ENCODE data around the gene CDH23. TPM values are rescaled to one million over a fixed set of nuclear protein-coding genes. Genes with fewer than 3 reads are reported as not detected.

Gene CDH23
- total and polyA plus RNA-seq, 2 experiments from 2014 or later = 0.30 to 1.5 TPM

DNA sequence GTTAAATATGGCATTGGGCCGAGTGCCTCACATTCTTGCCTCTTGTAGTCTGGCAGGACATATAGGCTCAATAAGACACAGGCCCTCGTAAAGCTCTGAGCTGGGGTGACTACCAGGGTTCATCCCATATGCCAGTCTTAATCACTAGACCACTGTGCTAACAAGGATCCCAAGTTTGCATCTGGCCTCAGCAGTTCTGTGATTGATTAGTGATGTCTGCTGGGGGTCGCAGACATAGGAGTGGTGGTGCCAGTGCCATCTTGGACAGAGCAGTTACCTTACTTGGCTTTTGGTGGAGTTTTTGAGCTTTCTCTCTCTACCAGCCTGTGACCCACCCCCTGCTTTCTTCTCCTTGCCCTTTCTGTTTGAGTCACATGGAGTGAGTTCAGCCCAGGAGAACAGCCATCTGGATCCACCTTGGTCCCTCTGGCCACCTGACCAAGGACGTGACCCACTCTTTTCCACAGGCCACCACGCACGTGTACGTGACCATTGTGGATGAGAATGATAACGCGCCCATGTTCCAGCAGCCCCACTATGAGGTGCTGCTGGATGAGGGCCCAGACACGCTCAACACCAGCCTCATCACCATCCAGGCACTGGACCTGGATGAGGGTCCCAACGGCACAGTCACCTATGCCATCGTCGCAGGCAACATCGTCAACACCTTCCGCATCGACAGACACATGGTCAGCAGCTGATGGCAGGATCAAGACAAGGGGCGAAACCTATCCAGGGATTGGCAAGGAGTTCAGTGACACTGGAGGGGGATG, 380.7 kb downstream of the CDH23 start:
- H3K79me2 ChIP-seq = no peaks in the 10 kb centered on the region
- H3K4me1 ChIP-seq (ENCODE audit: insufficient read depth) = peaks cover 15% of the 10 kb centered on the region
- H3K4me2 ChIP-seq = no peak overlapping the region
- no peak for DNase-seq (ENCODE audit: low spot score)
- WGBS (ENCODE audit: low lambda C conversion rate, missing lambda C conversion rate) = 95% methylated on average over 17 of the region's 17 CpGs
- H3K27ac ChIP-seq = no peak overlapping the region
- H4K20me1 ChIP-seq (ENCODE audit: insufficient read depth, poor library complexity, severe bottlenecking) = no peaks in the 10 kb centered on the region
- H3K36me3 ChIP-seq (replicated peaks; ENCODE audit: insufficient read depth, low read depth) = no peaks in the 10 kb centered on the region
- no peaks in the 10 kb centered on the region for H3K27me3 ChIP-seq
- TF ChIP-seq, protein P1, sequence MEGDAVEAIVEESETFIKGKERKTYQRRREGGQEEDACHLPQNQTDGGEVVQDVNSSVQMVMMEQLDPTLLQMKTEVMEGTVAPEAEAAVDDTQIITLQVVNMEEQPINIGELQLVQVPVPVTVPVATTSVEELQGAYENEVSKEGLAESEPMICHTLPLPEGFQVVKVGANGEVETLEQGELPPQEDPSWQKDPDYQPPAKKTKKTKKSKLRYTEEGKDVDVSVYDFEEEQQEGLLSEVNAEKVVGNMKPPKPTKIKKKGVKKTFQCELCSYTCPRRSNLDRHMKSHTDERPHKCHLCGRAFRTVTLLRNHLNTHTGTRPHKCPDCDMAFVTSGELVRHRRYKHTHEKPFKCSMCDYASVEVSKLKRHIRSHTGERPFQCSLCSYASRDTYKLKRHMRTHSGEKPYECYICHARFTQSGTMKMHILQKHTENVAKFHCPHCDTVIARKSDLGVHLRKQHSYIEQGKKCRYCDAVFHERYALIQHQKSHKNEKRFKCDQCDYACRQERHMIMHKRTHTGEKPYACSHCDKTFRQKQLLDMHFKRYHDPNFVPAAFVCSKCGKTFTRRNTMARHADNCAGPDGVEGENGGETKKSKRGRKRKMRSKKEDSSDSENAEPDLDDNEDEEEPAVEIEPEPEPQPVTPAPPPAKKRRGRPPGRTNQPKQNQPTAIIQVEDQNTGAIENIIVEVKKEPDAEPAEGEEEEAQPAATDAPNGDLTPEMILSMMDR (IDR thresholded peaks at IDR 0.05; ENCODE audit: poor library complexity) = no peak
- TF ChIP-seq EZH2 (IDR thresholded peaks at IDR 0.05; ENCODE audit: borderline replicate concordance) (no peak), EZH2phosphoT487 (IDR thresholded peaks at IDR 0.05; ENCODE audit: low read depth, severe bottlenecking, unreplicated experiment) (no peak)
- no peaks in the 10 kb centered on the region for H3K9me3 ChIP-seq (ENCODE audit: low read depth)
- no peaks in the 10 kb centered on the region for H3K9me2 ChIP-seq (replicated peaks; ENCODE audit: insufficient read depth)
- H3K4me3 ChIP-seq = no peak overlapping the region
- no peak overlapping the region for H2AFZ ChIP-seq

DNA sequence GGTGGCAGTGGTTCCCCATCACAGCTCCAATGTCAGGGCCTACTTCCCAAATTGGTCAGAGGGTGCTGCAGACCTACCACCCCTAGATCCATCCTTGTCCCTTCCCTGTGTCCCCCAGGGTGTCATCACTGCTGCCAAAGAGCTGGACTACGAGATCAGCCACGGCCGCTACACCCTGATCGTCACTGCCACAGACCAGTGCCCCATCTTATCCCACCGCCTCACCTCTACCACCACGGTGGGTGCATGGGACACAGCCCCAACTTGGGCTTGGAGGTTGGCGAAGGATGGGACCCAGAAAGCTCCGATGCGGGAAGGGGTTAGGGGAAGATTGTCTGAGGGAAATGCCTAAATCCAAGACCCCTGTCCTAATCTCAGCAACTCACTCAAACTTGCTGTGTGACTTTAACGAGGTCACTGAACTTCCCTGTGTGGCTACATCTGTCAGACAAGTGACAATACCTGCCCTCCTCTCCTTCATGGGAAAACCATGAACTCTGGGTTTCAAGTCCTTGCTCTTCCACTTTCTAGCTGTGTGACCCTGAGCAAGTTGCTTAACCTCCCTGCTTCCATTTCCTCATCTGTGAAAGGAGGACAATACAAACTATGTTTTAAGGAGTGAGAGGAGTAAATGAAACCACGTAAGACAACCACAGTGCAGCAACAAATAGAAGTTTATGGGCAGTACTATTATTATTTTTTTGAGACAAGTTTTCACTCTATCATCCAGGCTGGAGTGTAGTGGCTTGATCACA, 381.5 kb downstream of the CDH23 start:
- no peaks in the 10 kb centered on the region for H3K27me3 ChIP-seq
- no peaks in the 10 kb centered on the region for H3K79me2 ChIP-seq
- H3K9me2 ChIP-seq (replicated peaks; ENCODE audit: insufficient read depth) = no peaks in the 10 kb centered on the region
- TF ChIP-seq EZH2phosphoT487 (IDR thresholded peaks at IDR 0.05; ENCODE audit: low read depth, severe bottlenecking, unreplicated experiment) (no peak), EZH2 (IDR thresholded peaks at IDR 0.05; ENCODE audit: borderline replicate concordance) (no peak)
- WGBS (ENCODE audit: low lambda C conversion rate, missing lambda C conversion rate) = 94% methylated on average over 11 of the region's 11 CpGs
- H3K4me3 ChIP-seq = no peak overlapping the region
- no peak overlapping the region for H2AFZ ChIP-seq
- no peaks in the 10 kb centered on the region for H3K9me3 ChIP-seq (ENCODE audit: low read depth)
- no peak overlapping the region for H3K27ac ChIP-seq
- no peaks in the 10 kb centered on the region for H4K20me1 ChIP-seq (ENCODE audit: insufficient read depth, poor library complexity, severe bottlenecking)
- H3K4me1 ChIP-seq (ENCODE audit: insufficient read depth) = peaks cover 8% of the 10 kb centered on the region
- DNase-seq (ENCODE audit: low spot score) = no peak
- H3K36me3 ChIP-seq (replicated peaks; ENCODE audit: insufficient read depth, low read depth) = no peaks in the 10 kb centered on the region
- H3K4me2 ChIP-seq = no peak overlapping the region

DNA sequence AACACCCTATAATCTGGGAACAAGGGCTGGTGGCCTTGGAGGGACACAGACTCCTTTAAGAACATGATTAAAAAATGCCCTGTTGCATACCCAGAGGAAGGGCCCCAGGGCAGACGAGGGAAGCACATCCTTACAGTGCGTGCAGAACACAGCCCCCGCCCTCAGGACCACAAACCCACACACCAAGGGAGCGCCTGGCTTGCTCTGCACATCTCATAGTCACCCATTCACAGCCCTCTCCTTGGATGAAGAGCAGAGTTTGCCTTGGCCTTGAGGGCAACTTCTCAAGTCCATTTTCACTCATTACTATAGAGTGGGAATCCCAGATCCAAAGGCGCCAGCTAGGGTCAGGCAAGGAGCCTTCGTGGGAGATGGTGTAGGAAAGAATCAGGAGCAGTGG, 382.9 kb downstream of the CDH23 start:
- Histone ChIP-seq H4K20me1 (ENCODE audit: insufficient read depth, poor library complexity, severe bottlenecking) (no peaks in the 10 kb centered on the region), H3K79me2 (no peaks in the 10 kb centered on the region), H3K36me3 (replicated peaks; ENCODE audit: insufficient read depth, low read depth) (no peaks in the 10 kb centered on the region), H3K4me1 (ENCODE audit: insufficient read depth) (no peaks in the 10 kb centered on the region), H3K4me2 (no peak overlapping the region), H3K9me3 (ENCODE audit: low read depth) (no peaks in the 10 kb centered on the region), H3K9me2 (replicated peaks; ENCODE audit: insufficient read depth) (no peaks in the 10 kb centered on the region), H3K4me3 (no peak overlapping the region), H3K27ac (no peak overlapping the region), H2AFZ (no peak overlapping the region), H3K27me3 (no peaks in the 10 kb centered on the region)
- TF ChIP-seq EZH2 (IDR thresholded peaks at IDR 0.05; ENCODE audit: borderline replicate concordance) (no peak), EZH2phosphoT487 (IDR thresholded peaks at IDR 0.05; ENCODE audit: low read depth, severe bottlenecking, unreplicated experiment) (no peak)
- DNase-seq (ENCODE audit: low spot score) = no peak
- WGBS (ENCODE audit: low lambda C conversion rate, missing lambda C conversion rate) = 94% methylated on average over 5 of the region's 6 CpGs

DNA sequence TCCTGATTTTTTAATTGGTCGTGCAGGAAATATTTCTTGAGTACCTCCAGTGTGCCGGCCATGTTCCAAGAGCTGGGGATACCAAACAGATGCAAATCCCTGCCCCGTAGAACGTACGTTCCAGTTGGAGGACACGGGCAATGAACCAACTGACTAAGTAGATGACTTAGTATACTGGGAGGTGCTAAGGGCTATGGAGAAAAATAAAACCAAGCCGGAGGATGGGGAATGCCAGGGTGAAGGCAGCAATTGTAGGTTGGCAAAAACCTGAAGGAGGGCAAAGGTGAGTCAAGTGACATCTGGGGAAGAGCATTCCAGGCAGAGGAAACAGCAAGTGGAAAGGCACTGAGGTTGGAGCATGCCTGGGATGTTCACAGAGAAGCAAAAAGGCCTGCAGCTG, 383.4 kb downstream of the CDH23 start:
- no peaks in the 10 kb centered on the region for H3K9me2 ChIP-seq (replicated peaks; ENCODE audit: insufficient read depth)
- H4K20me1 ChIP-seq (ENCODE audit: insufficient read depth, poor library complexity, severe bottlenecking) = no peaks in the 10 kb centered on the region
- H2AFZ ChIP-seq = no peak overlapping the region
- no peaks in the 10 kb centered on the region for H3K27me3 ChIP-seq
- 94% methylated on average over 7 of the region's 7 CpGs for WGBS (ENCODE audit: low lambda C conversion rate, missing lambda C conversion rate)
- no peak overlapping the region for H3K4me2 ChIP-seq
- H3K79me2 ChIP-seq = no peaks in the 10 kb centered on the region
- no peak overlapping the region for H3K4me3 ChIP-seq
- no peaks in the 10 kb centered on the region for H3K9me3 ChIP-seq (ENCODE audit: low read depth)
- no peak overlapping the region for H3K27ac ChIP-seq
- no peak for DNase-seq (ENCODE audit: low spot score)
- TF ChIP-seq, protein P1 (IDR thresholded peaks at IDR 0.05; ENCODE audit: poor library complexity) = no peak
- TF ChIP-seq EZH2phosphoT487 (IDR thresholded peaks at IDR 0.05; ENCODE audit: low read depth, severe bottlenecking, unreplicated experiment) = no peak
- TF ChIP-seq EZH2 (IDR thresholded peaks at IDR 0.05; ENCODE audit: borderline replicate concordance) = no peak
- no peaks in the 10 kb centered on the region for H3K4me1 ChIP-seq (ENCODE audit: insufficient read depth)
- H3K36me3 ChIP-seq (replicated peaks; ENCODE audit: insufficient read depth, low read depth) = no peaks in the 10 kb centered on the region
